Progenitor cell of endocrine pancreas (in vitro differentiated cells): Measurements from ENCODE around the gene DBNDD2. TPM values are rescaled to one million over a fixed set of nuclear protein-coding genes. Genes with fewer than 3 reads are reported as not detected.

ENCODE experiments used
- DNase-seq: peaks from one replicate; pipeline ENCODE4 v3.0.0; 2021; ENCODE audit warnings: low spot score; ENCODE audit not compliant: unreplicated experiment
- H3K27ac Mint-ChIP-seq: 2 replicates; pipeline ENCODE4 v1.8.0; 2021; ENCODE audit warnings: mild to moderate bottlenecking, moderate library complexity, mixed read lengths
- H3K27me3 Mint-ChIP-seq: 2 replicates; pipeline ENCODE4 v1.8.0; 2021; ENCODE audit warnings: mixed read lengths
- H3K36me3 Mint-ChIP-seq: 2 replicates; pipeline ENCODE4 v1.8.0; 2022; ENCODE audit warnings: mixed read lengths; ENCODE audit not compliant: insufficient read depth
- H3K4me1 Mint-ChIP-seq: 2 replicates; pipeline ENCODE4 v1.8.0; 2021; ENCODE audit warnings: low read depth, mixed read lengths
- H3K4me3 Mint-ChIP-seq: 2 replicates; pipeline ENCODE4 v1.8.0; 2021; ENCODE audit warnings: low read depth, mild to moderate bottlenecking, moderate library complexity, mixed read lengths
- H3K9me3 Mint-ChIP-seq: 2 replicates; pipeline ENCODE4 v1.8.0; 2021; ENCODE audit warnings: low read depth, mixed read lengths
- total RNA-seq: library from RNA; stranded (reverse); gene quantifications from 2 replicates; pipeline ENCODE4 v1.2.1, GENCODE V29; 2021
- TF ChIP-seq, protein P1 (sequence below): fragments of 200-600 bp; sonication (generic); IDR thresholded peaks from one replicate; pipeline ENCODE4 v1.5.0; 2021; ENCODE audit warnings: antibody characterized with exemption, mild to moderate bottlenecking; ENCODE audit not compliant: unreplicated experiment

Gene DBNDD2
- total RNA-seq, 1 donor from 2014 or later: 23.2 TPM

DNA sequence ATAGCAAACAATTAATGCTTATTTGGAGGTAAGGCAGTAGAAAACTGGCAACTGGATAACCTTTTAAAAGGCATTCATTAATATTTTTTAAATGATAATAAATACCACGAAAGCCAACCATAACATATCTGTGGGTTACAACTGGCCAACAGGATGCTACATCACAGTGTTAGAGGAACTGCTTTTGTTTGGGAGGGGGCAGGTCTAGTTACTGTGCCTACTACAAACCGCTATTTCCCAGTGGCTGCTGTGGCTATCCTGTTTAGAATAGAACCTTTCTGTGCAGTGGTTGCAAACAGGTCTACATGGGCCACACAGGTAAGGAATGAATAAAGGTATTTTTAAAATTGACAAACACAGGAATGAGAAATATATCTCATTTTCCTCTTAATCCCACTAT, 8.8 kb downstream of the DBNDD2 start:
- H3K9me3 Mint-ChIP-seq: no peaks in the 10 kb centered on the region
- no peak for DNase-seq
- H3K27me3 Mint-ChIP-seq: no peaks in the 10 kb centered on the region
- H3K4me1 Mint-ChIP-seq: peaks cover 18% of the 10 kb centered on the region
- peak overlapping the region; percentile 97 for H3K4me3 Mint-ChIP-seq
- TF ChIP-seq, protein P1, sequence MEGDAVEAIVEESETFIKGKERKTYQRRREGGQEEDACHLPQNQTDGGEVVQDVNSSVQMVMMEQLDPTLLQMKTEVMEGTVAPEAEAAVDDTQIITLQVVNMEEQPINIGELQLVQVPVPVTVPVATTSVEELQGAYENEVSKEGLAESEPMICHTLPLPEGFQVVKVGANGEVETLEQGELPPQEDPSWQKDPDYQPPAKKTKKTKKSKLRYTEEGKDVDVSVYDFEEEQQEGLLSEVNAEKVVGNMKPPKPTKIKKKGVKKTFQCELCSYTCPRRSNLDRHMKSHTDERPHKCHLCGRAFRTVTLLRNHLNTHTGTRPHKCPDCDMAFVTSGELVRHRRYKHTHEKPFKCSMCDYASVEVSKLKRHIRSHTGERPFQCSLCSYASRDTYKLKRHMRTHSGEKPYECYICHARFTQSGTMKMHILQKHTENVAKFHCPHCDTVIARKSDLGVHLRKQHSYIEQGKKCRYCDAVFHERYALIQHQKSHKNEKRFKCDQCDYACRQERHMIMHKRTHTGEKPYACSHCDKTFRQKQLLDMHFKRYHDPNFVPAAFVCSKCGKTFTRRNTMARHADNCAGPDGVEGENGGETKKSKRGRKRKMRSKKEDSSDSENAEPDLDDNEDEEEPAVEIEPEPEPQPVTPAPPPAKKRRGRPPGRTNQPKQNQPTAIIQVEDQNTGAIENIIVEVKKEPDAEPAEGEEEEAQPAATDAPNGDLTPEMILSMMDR: no peak
- H3K27ac Mint-ChIP-seq: no peak overlapping the region
- H3K36me3 Mint-ChIP-seq: peaks cover 9% of the 10 kb centered on the region

DNA sequence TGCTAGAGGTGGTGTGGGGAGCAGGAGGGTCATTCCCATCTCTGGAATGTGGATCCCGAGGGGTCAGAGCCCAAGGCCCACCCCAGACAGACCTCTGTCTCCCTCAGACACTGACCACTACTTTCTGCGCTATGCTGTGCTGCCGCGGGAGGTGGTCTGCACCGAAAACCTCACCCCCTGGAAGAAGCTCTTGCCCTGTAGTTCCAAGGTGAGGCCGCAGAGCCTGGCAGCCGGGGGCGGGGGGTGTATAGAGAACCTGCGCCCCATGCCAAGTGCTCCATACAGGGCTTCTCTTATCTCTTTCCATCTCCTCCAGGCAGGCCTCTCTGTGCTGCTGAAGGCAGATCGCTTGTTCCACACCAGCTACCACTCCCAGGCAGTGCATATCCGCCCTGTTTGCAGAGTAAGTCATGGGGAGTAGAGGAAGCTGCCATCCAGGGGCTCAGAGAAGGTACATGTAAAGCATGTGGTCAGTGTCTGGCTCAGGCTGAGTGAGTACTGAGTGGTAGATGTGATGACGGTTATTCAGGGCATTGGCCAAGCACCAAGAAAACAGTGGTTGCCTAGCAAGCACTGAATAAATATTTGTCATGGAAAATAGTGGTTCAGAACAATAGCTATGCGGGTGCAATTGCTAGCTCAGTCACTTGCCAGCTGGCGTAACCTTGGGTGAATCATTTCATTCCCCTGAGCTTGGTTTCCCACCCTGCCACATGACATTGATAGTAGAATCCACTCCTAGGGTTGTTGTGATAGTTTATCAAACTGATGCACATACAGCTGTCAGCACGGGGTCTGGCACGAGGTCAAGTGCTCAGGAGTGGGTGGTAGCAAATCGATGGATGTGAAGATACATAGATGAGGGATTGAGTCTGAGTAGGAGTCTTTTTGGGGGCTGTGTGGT, 11.4 kb downstream of the DBNDD2 start:
- H3K27me3 Mint-ChIP-seq: no peaks in the 10 kb centered on the region
- H3K9me3 Mint-ChIP-seq: no peaks in the 10 kb centered on the region
- peak overlapping the region; percentile 15 for H3K27ac Mint-ChIP-seq
- TF ChIP-seq, protein P1: no peak
- peaks cover 18% of the 10 kb centered on the region for H3K4me1 Mint-ChIP-seq
- DNase-seq: no peak
- H3K4me3 Mint-ChIP-seq: peak overlapping the region; percentile 36
- H3K36me3 Mint-ChIP-seq: peaks cover 13% of the 10 kb centered on the region

DNA sequence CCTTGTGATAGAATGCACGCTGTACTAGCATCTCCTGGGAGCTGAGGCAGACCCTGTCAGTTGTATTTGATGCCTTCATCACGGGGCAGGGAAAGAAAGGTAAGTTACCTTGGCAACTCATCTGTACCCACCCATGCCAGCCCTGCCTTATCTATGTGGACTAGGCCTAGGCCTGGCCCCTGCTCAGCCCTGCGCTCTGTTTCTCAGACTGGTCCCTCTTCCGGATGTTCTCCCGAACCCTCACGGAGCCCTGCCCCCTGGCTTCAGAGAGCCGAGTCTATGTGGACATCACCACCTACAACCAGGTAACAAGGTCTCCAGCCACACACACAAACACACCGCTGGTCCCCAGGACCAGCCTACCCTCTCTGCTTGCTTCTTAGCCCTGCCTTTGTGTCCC, 12.0 kb downstream of the DBNDD2 start:
- Mint-ChIP-seq H3K27me3 (no peaks in the 10 kb centered on the region), H3K9me3 (no peaks in the 10 kb centered on the region), H3K4me1 (peaks cover 18% of the 10 kb centered on the region), H3K27ac (peak overlapping the region; percentile 46), H3K36me3 (peaks cover 13% of the 10 kb centered on the region), H3K4me3 (no peak overlapping the region)
- TF ChIP-seq, protein P1: no peak
- no peak for DNase-seq

DNA sequence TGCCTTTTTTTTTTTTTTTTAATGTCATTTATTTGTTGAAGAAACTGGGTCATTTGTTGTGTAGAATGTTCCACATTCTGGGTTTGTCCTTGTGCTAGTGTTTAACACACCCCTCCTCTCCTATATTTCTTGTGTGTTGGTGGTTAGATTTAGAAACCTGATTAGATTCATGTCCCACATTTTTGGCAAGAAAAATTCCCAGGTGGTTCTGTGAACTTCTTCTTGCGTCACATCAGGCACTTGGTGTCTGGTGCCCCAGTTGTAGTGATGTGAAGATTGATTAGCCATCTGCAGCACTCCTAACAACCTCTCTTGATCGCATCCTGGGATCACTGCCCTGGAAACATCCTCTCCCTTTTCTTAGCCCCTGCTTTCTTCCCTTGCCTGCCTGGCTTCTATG, 15.6 kb downstream of the DBNDD2 start:
- H3K27ac Mint-ChIP-seq: no peak overlapping the region
- DNase-seq: no peak
- H3K4me1 Mint-ChIP-seq: peaks cover 4% of the 10 kb centered on the region
- H3K36me3 Mint-ChIP-seq: peaks cover 12% of the 10 kb centered on the region
- no peaks in the 10 kb centered on the region for H3K27me3 Mint-ChIP-seq
- TF ChIP-seq, protein P1: no peak
- H3K4me3 Mint-ChIP-seq: no peak overlapping the region
- no peaks in the 10 kb centered on the region for H3K9me3 Mint-ChIP-seq

DNA sequence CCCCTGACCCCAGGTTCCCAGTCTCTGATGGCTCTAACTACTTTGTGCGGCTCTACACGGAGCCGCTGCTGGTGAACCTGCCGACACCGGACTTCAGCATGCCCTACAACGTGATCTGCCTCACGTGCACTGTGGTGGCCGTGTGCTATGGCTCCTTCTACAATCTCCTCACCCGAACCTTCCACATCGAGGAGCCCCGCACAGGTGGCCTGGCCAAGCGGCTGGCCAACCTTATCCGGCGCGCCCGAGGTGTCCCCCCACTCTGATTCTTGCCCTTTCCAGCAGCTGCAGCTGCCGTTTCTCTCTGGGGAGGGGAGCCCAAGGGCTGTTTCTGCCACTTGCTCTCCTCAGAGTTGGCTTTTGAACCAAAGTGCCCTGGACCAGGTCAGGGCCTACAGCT, 17.5 kb downstream of the DBNDD2 start:
- Mint-ChIP-seq H3K9me3 (no peaks in the 10 kb centered on the region), H3K4me1 (no peaks in the 10 kb centered on the region), H3K36me3 (peaks cover 9% of the 10 kb centered on the region), H3K27ac (no peak overlapping the region), H3K4me3 (no peak overlapping the region), H3K27me3 (no peaks in the 10 kb centered on the region)
- no peak for DNase-seq
- TF ChIP-seq, protein P1: no peak
